HEK293 (cell line): ENCODE results near the gene WDR70.

Experiments
- CTCF ChIA-PET: fragments of 350-600 bp; formaldehyde crosslinking; extraction: SDS; loops from one replicate; lab custom pipeline; 2021; ENCODE audit warnings: antibody characterized with exemption; lab: Yijun Ruan, JAX
- POLR2A ChIA-PET: fragments of 300-600 bp; formaldehyde crosslinking; extraction: SDS; loops from one replicate; lab custom pipeline; 2020; ENCODE audit warnings: antibody characterized with exemption, inconsistent platforms; lab: Yijun Ruan, JAX
- H3K27ac ChIP-seq: fragments of 200-500 bp; sonication (Bioruptor generic); 2 replicates; pipeline ENCODE4 v1.5.1; 2014; ENCODE audit warnings: low read depth, low read length, control low read depth, inconsistent platforms; ENCODE audit errors: extremely low read depth
- H3K36me3 ChIP-seq, 2 experiments: fragments of 200-500 bp in 1 of 2; sonication (Bioruptor generic) in 1 of 2; 1 replicate in 1 of 2; 2 replicates in 1 of 2; pipeline ENCODE4 v1.5.1; 2014 to 2017; ENCODE audit warnings: inconsistent platforms in 2 of 2, low read length in 2 of 2; ENCODE audit not compliant: control insufficient read depth in 2 of 2, insufficient read depth in 1 of 2
- H3K4me1 ChIP-seq: fragments of 200-500 bp; sonication (Bioruptor generic); 2 replicates; pipeline ENCODE4 v1.5.1; 2014; ENCODE audit warnings: mild to moderate bottlenecking, low read length, inconsistent platforms; ENCODE audit not compliant: control insufficient read depth, insufficient read depth
- H3K4me3 ChIP-seq: 2 replicates; pipeline ENCODE4 v1.5.1; 2011; ENCODE audit warnings: low read depth, mild to moderate bottlenecking, control low read depth, low read length, moderate library complexity
- H3K9me3 ChIP-seq: fragments of 200-500 bp; sonication (Bioruptor generic); 2 replicates; pipeline ENCODE4 v1.5.1; 2014; ENCODE audit warnings: low read depth, low read length, inconsistent platforms; ENCODE audit not compliant: control insufficient read depth, insufficient read depth
- FEZF1 ChIP-seq: fragments of 450-650 bp; formaldehyde crosslinking; IDR thresholded peaks from 2 replicates; pipeline ENCODE4 v1.5.1; 2016; ENCODE audit warnings: missing biosample characterization, missing genetic modification characterization
- PRDM4 ChIP-seq: fragments of 450-650 bp; formaldehyde crosslinking; IDR thresholded peaks from 2 replicates; pipeline ENCODE4 v1.5.1; 2017; ENCODE audit warnings: missing biosample characterization, missing genetic modification characterization
- SP7 ChIP-seq: fragments of 450-650 bp; formaldehyde crosslinking; IDR thresholded peaks from 2 replicates; pipeline ENCODE4 v1.5.1; 2016; ENCODE audit warnings: missing biosample characterization, missing genetic modification characterization
- TRIM28 ChIP-seq: IDR thresholded peaks from 2 replicates; pipeline ENCODE4 v1.6.1; 2011; ENCODE audit warnings: low read length, control low read depth, borderline replicate concordance
- WT1 ChIP-seq: fragments of 450-650 bp; formaldehyde crosslinking; IDR thresholded peaks from 2 replicates; pipeline ENCODE4 v1.5.1; 2016; ENCODE audit warnings: missing biosample characterization, missing genetic modification characterization
- ZBTB17 ChIP-seq: fragments of 450-650 bp; formaldehyde crosslinking; IDR thresholded peaks from 2 replicates; pipeline ENCODE4 v1.5.1; 2016; ENCODE audit warnings: missing biosample characterization, missing genetic modification characterization
- ZBTB20 ChIP-seq: fragments of 450-650 bp; formaldehyde crosslinking; IDR thresholded peaks from 2 replicates; pipeline ENCODE4 v1.5.1; 2016; ENCODE audit warnings: missing biosample characterization, missing genetic modification characterization
- ZBTB7A ChIP-seq: fragments of 450-650 bp; formaldehyde crosslinking; IDR thresholded peaks from 2 replicates; pipeline ENCODE4 v1.5.1; 2016; ENCODE audit warnings: low read depth, missing biosample characterization, missing genetic modification characterization
- ZEB2 ChIP-seq: fragments of 450-650 bp; formaldehyde crosslinking; IDR thresholded peaks from 2 replicates; pipeline ENCODE4 v1.5.1; 2016; ENCODE audit warnings: missing biosample characterization, missing genetic modification characterization
- ZFHX2 ChIP-seq: fragments of 450-650 bp; formaldehyde crosslinking; conservative IDR thresholded peaks from 2 replicates; pipeline ENCODE4 v1.5.1; 2016; ENCODE audit warnings: missing biosample characterization, missing genetic modification characterization
- ZNF335 ChIP-seq: fragments of 450-650 bp; formaldehyde crosslinking; conservative IDR thresholded peaks from 2 replicates; pipeline ENCODE4 v1.5.1; 2016; ENCODE audit warnings: missing biosample characterization, missing genetic modification characterization
- ZNF843 ChIP-seq: fragments of 450-650 bp; formaldehyde crosslinking; IDR thresholded peaks from 2 replicates; pipeline ENCODE4 v1.5.1; 2016; ENCODE audit warnings: missing biosample characterization, missing genetic modification characterization
- TF ChIP-seq, protein P1 (sequence below): fragments of 450-650 bp; formaldehyde crosslinking; IDR thresholded peaks from 2 replicates; pipeline ENCODE4 v1.5.1; 2017; ENCODE audit warnings: missing biosample characterization, missing genetic modification characterization
- TF ChIP-seq, protein P2 (sequence below): fragments of 450-650 bp; formaldehyde crosslinking; IDR thresholded peaks from 2 replicates; pipeline ENCODE4 v1.5.1; 2016; ENCODE audit warnings: missing biosample characterization, missing genetic modification characterization

WDR70 gene

DNA sequence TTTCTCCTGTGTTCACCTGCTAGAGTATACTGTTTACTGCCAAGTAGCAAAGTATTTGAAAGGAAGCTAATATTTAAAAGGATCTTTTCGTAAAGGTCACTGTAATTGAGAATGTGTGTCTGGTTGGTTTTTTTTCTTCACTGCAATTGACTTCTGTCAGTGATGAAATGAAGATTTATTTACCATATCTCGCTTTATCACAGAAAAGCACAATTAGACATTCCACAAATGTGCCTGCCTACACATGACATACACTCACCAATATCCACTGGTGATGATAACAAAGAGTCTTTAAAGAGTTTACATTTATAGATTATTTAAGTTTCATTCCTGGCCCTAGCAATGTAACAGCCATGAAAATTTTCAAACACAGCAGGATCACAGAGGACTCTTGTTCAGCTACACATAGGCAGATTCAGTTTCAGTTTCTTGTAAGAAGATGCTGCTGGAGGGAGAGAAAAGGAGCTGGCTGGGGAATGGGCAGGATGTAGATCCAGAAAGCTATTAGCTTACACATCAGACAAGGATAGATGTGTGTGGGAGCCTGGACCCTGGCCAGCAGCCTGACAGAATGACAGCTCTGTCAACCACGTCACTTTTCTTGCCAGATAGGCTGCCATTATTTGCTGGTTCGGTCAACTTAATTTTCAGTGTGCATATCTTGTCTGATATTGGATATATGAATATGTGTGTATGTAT is 356.7 kb downstream of the WDR70 start (continued):
- TF ChIP-seq FEZF1 (tag by site-specific recombination) = peak; percentile 78
- TF ChIP-seq, protein P1, sequence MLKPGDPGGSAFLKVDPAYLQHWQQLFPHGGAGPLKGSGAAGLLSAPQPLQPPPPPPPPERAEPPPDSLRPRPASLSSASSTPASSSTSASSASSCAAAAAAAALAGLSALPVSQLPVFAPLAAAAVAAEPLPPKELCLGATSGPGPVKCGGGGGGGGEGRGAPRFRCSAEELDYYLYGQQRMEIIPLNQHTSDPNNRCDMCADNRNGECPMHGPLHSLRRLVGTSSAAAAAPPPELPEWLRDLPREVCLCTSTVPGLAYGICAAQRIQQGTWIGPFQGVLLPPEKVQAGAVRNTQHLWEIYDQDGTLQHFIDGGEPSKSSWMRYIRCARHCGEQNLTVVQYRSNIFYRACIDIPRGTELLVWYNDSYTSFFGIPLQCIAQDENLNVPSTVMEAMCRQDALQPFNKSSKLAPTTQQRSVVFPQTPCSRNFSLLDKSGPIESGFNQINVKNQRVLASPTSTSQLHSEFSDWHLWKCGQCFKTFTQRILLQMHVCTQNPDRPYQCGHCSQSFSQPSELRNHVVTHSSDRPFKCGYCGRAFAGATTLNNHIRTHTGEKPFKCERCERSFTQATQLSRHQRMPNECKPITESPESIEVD (tag by site-specific recombination) = peak; percentile 82
- TF ChIP-seq, protein P2, sequence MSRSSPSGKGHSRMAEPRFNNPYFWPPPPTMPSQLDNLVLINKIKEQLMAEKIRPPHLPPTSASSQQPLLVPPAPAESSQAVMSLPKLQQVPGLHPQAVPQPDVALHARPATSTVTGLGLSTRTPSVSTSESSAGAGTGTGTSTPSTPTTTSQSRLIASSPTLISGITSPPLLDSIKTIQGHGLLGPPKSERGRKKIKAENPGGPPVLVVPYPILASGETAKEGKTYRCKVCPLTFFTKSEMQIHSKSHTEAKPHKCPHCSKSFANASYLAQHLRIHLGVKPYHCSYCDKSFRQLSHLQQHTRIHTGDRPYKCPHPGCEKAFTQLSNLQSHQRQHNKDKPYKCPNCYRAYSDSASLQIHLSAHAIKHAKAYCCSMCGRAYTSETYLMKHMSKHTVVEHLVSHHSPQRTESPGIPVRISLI (tag by site-specific recombination) = peak; percentile 65; the same call in 1 of the 2 replicates
- peak; percentile 40 for TF ChIP-seq ZFHX2 (tag by site-specific recombination)
- peak; percentile 51 for TF ChIP-seq ZEB2
- peak; percentile 59; the same call in 1 of the 2 replicates for TF ChIP-seq SP7 (tag by site-specific recombination)
- 0 out of 2 replicates have a peak, but pooled peaks have one; percentile 29 for TF ChIP-seq TRIM28
- TF ChIP-seq ZNF843 = peak; percentile 66
- peak; percentile 71 for TF ChIP-seq ZBTB17 (tag by site-specific recombination)

DNA sequence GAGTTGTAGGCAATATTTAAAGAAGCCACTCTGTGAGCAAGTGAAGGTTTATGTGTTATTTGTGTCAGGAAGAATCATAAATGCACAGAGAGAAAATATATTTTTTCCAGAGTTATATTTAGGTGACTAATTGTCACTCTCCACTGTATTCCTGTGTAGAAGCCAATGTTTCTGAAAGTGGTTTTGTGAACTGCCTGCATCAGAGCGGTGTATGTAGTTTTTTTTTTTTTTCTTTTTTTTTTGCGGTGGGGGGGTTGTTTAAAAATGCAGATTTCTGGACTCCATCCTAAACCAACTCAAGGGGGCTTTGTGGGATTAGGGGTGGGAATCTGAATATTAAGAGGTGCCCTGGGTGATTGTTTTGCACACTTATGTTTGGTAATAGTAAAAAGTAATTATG is 357.3 kb downstream of the WDR70 start:
- Histone ChIP-seq H3K4me3 (no peak overlapping the region), H3K36me3 (no peaks in the 10 kb centered on the region), H3K9me3 (no peaks in the 10 kb centered on the region), H3K4me1 (peaks cover 41% of the 10 kb centered on the region), H3K27ac (no peak overlapping the region)
- ChIA-PET POLR2A (interaction anchor here (1.1 kb wide), 1 partner anchor 13 kb away, joined by 10 read pairs; no protein-coding TSS in a partner anchor), CTCF (interaction anchor here (10.6 kb wide), 1 partner anchor 14 kb away, joined by 117 read pairs; no protein-coding TSS in a partner anchor)
- TF ChIP-seq ZBTB7A (tag by site-specific recombination) = no peak
- TF ChIP-seq, protein P2 (tag by site-specific recombination) = peak; percentile 94
- TF ChIP-seq PRDM4 (tag by site-specific recombination) = no peak
- TF ChIP-seq SP7 (tag by site-specific recombination) = no peak
- TF ChIP-seq, protein P1 (tag by site-specific recombination) = peak; percentile 50
- no peak for TF ChIP-seq WT1
- TF ChIP-seq ZNF335 (tag by site-specific recombination) = peak; percentile 63
- TF ChIP-seq ZBTB20 = peak; percentile 66
